Measurements from ENCODE around the gene RXFP4. TPM values are rescaled to one million over a fixed set of nuclear protein-coding genes. Genes with fewer than 3 reads are reported as not detected.

Gene RXFP4
- total RNA-seq, 1 experiment from 2014 or later, result not detected

GRCh38 chr1:155957411-155957915 is 16.0 kb downstream of the RXFP4 start:
- H3K4me2 ChIP-seq (ENCODE audit: insufficient read depth, insufficient read length, low read length), result no peak overlapping the region
- no peak overlapping the region; a peak in 1 of 7 replicates for H3K27ac Mint-ChIP-seq
- no peaks in the 10 kb centered on the region for H3K4me1 ChIP-seq (ENCODE audit: insufficient read depth, low read length)
- H3K56ac ChIP-seq (ENCODE audit: insufficient read length, low read depth, low read length), result no peak overlapping the region
- no peak overlapping the region for H4K91ac ChIP-seq (ENCODE audit: insufficient read length, low read depth, low read length)
- no peak overlapping the region for H3K23ac ChIP-seq (ENCODE audit: insufficient read length, low read depth, low read length)
- H3T11ph ChIP-seq (ENCODE audit: low read length), result no peak overlapping the region
- H4K8ac ChIP-seq (replicated peaks; ENCODE audit: insufficient read length, low read depth, low read length), result no peak overlapping the region
- no peak overlapping the region for H2BK120ac ChIP-seq (ENCODE audit: low read depth, low read length, poor library complexity, severe bottlenecking)
- H3K27me3 ChIP-seq (ENCODE audit: insufficient read depth, low read length), result no peaks in the 10 kb centered on the region
- no peak overlapping the region for H2BK5ac ChIP-seq (ENCODE audit: insufficient read length, low read length)
- H3K9me3 Mint-ChIP-seq, result no peaks in the 10 kb centered on the region
- no peak for TF ChIP-seq CTCF (conservative IDR thresholded peaks at IDR 0.05)
- H3K18ac ChIP-seq (ENCODE audit: insufficient read length, low read depth, low read length), result no peak overlapping the region
- H2AK5ac ChIP-seq (ENCODE audit: insufficient read length, low read length), result no peak overlapping the region
- H4K20me1 ChIP-seq (ENCODE audit: control insufficient read depth, insufficient read depth, insufficient read length), result no peaks in the 10 kb centered on the region
- no peaks in the 10 kb centered on the region for H3K9me3 ChIP-seq (ENCODE audit: control insufficient read depth, low read depth, low read length)
- H4K5ac ChIP-seq (ENCODE audit: insufficient read length, low read depth, low read length), result no peak overlapping the region
- H3K14ac ChIP-seq (ENCODE audit: insufficient read depth, low read length), result no peak overlapping the region
- WGBS (ENCODE audit: extremely low coverage, insufficient read length, low lambda C conversion rate), result no CpG with 5 or more reads among the region's 12 CpGs
- H3K4me1 Mint-ChIP-seq, result 0 out of 4 replicates have a peak, but pooled peaks cover 0 to 6% of the 10 kb centered on the region in 2 experiments
- H2BK15ac ChIP-seq (ENCODE audit: low read depth, low read length), result no peak overlapping the region
- no peak overlapping the region for H3K4ac ChIP-seq (ENCODE audit: low read depth, low read length)
- H2AFZ ChIP-seq (ENCODE audit: low read length), result no peak overlapping the region
- no peak overlapping the region for H3K27ac ChIP-seq (ENCODE audit: insufficient read length, low read depth, low read length)
- peaks cover 5% of the 10 kb centered on the region for H3K79me1 ChIP-seq (ENCODE audit: insufficient read depth, low read depth, low read length, poor library complexity, severe bottlenecking)
- no peak for DNase-seq
- H3K27me3 Mint-ChIP-seq (ENCODE audit: low read depth), result no peaks in the 10 kb centered on the region
- H3K79me2 ChIP-seq (ENCODE audit: insufficient read depth, low read length), result no peaks in the 10 kb centered on the region
- H3K23me2 ChIP-seq (ENCODE audit: insufficient read length, low read depth, low read length, poor library complexity, severe bottlenecking), result no peaks in the 10 kb centered on the region
- no peak overlapping the region for H3K9ac ChIP-seq (ENCODE audit: extremely low read depth, insufficient read length, low read length)
- peaks cover 54 to 91% (median 85%) of the 10 kb centered on the region in 3 experiments for H3K36me3 Mint-ChIP-seq (ENCODE audit: insufficient read depth in 1 of 3, low read depth in 3 of 3)
- no peak overlapping the region for H3K4me3 Mint-ChIP-seq
- no peak overlapping the region for H2BK20ac ChIP-seq (ENCODE audit: low read depth, low read length, poor library complexity, severe bottlenecking)
- no peak overlapping the region for H2BK12ac ChIP-seq (ENCODE audit: insufficient read length, low read depth, low read length)
